ENCODE data around the gene FBH1. TPM values are rescaled to one million over a fixed set of nuclear protein-coding genes. Genes with fewer than 3 reads are reported as not detected.

The FBH1 gene
- polyA plus RNA-seq, 1 donor from 2014 or later: 41.1 TPM

DNA sequence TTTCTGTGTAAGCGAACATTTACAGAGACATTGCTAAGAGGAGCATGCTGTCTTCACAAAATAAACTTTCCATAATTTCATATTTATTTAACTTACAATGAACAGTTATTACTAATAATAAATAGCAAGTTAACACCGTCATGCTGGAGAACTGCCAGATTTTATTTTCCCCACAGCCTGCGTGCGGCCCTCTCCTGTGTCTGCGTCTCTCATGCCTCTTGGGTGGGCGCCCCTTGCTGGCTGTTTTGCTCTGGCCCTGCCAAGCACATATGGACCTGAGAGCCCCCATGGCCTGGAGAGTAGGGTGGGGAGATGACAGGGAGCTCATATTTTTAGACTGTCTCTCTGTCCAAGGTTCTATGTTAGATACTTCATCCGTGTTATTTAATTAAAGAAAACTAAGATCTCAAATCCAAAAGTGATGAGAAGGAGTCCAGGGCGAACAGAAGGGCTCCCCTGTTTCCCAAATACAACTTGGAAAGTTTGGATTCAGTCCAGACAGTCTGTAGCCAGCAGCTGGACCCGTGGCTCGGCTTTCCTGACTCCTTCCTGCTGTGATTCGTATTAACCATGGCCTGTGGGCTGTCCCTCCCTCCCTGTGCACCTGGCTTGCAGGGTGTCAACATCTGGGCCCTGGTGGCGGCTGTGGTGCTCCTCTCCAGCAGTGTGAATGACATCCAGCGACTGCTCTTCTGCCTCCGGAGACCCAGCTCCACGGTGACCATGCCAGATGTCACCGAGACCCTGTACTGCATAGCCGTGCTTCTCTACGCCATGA is 20.5 kb downstream of the FBH1 start:
- Histone ChIP-seq H3K4me2 (ENCODE audit: low read length) (no peak overlapping the region), H3K9ac (ENCODE audit: low read length) (no peak overlapping the region), H3K79me2 (replicated peaks; ENCODE audit: insufficient read depth, low read length) (no peaks in the 10 kb centered on the region), H2AFZ (ENCODE audit: low read depth, low read length) (no peak overlapping the region), H4K20me1 (ENCODE audit: insufficient read depth) (no peaks in the 10 kb centered on the region), H3K9me3 (ENCODE audit: low read length) (no peaks in the 10 kb centered on the region), H3K4me3 (ENCODE audit: low read length) (no peak overlapping the region), H3K9me2 (ENCODE audit: insufficient read depth, low read length) (no peaks in the 10 kb centered on the region), H3F3A (ENCODE audit: insufficient read depth, low read length, poor library complexity, severe bottlenecking) (no peaks in the 10 kb centered on the region), H3K27ac (ENCODE audit: low read length) (no peak overlapping the region), H3K27me3 (ENCODE audit: insufficient read depth, low read depth, low read length) (no peaks in the 10 kb centered on the region), H3K36me3 (ENCODE audit: insufficient read depth, low read length) (peaks cover 11% of the 10 kb centered on the region)
- TF ChIP-seq CTCF (IDR thresholded peaks at IDR 0.05; ENCODE audit: poor library complexity, severe bottlenecking) (no peak), MXI1 (conservative IDR thresholded peaks at IDR 0.05; ENCODE audit: poor library complexity, severe bottlenecking) (no peak)

DNA sequence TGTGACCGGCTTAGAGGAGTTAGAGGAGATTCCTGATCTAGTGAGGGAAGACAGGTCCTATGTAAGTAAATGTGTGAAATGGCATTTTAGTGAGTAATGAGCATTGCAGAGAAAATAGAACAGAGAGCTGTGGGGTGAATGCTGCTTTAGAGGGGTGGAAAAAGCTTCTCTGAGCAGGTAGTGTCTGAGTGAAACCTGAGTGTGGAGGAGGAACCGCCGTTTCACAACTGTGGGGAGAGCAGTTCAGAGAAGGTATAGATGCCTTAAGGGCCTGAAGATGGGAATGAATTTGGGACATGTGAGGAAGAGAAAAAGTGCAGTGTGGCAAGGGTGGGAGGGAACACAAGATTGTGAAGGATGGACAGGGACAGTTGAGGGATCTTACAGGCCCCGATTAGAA is 21.6 kb downstream of the FBH1 start:
- Histone ChIP-seq H3K27ac (ENCODE audit: low read length) (no peak overlapping the region), H3K79me2 (replicated peaks; ENCODE audit: insufficient read depth, low read length) (no peaks in the 10 kb centered on the region), H3K9ac (ENCODE audit: low read length) (no peak overlapping the region), H3K4me3 (ENCODE audit: low read length) (no peak overlapping the region), H3K9me3 (ENCODE audit: low read length) (no peaks in the 10 kb centered on the region), H3F3A (ENCODE audit: insufficient read depth, low read length, poor library complexity, severe bottlenecking) (no peaks in the 10 kb centered on the region), H2AFZ (ENCODE audit: low read depth, low read length) (no peak overlapping the region), H3K4me2 (ENCODE audit: low read length) (no peak overlapping the region), H4K20me1 (ENCODE audit: insufficient read depth) (no peaks in the 10 kb centered on the region), H3K9me2 (ENCODE audit: insufficient read depth, low read length) (no peaks in the 10 kb centered on the region), H3K27me3 (ENCODE audit: insufficient read depth, low read depth, low read length) (no peaks in the 10 kb centered on the region), H3K36me3 (ENCODE audit: insufficient read depth, low read length) (peaks cover 12% of the 10 kb centered on the region)
- TF ChIP-seq MXI1 (conservative IDR thresholded peaks at IDR 0.05; ENCODE audit: poor library complexity, severe bottlenecking) (no peak), EP300 (conservative IDR thresholded peaks at IDR 0.05; ENCODE audit: poor library complexity, severe bottlenecking) (no peak), TAF1 (IDR thresholded peaks at IDR 0.05; ENCODE audit: low read depth) (no peak), EZH2 (IDR thresholded peaks at IDR 0.05; ENCODE audit: borderline replicate concordance, insufficient read depth, low read length, poor library complexity, severe bottlenecking) (no peak), POLR2AphosphoS5 (IDR thresholded peaks at IDR 0.05) (no peak), RAD21 (conservative IDR thresholded peaks at IDR 0.05) (no peak), CTCF (IDR thresholded peaks at IDR 0.05; ENCODE audit: poor library complexity, severe bottlenecking) (no peak)

DNA sequence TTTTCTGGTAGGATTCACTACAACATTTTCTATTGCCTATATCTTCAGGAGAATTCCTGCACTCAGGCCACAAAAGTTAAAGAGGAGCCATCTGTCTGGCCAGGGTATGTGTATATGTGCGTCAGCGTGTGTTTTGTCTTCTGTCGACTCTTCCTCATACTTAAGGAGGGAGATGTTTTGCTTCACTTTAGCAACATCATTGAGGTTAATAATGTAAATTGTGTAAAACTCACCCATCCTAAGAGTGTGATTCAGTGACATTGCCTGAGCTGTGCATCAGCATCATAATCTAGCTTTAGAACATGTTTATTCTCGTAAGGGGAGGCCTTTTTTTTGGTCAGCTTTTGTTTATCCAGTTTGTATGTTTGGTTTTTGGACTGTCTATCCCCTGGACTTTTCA is 23.7 kb downstream of the FBH1 start:
- H3F3A ChIP-seq (ENCODE audit: insufficient read depth, low read length, poor library complexity, severe bottlenecking): no peaks in the 10 kb centered on the region
- H3K79me2 ChIP-seq (replicated peaks; ENCODE audit: insufficient read depth, low read length): no peaks in the 10 kb centered on the region
- H3K4me3 ChIP-seq (ENCODE audit: low read length): no peak overlapping the region
- H3K27me3 ChIP-seq (ENCODE audit: insufficient read depth, low read depth, low read length): no peaks in the 10 kb centered on the region
- H3K27ac ChIP-seq (ENCODE audit: low read length): no peak overlapping the region
- no peak overlapping the region for H3K4me2 ChIP-seq (ENCODE audit: low read length)
- no peak for TF ChIP-seq SMC3 (conservative IDR thresholded peaks at IDR 0.05; ENCODE audit: poor library complexity)
- TF ChIP-seq EZH2 (IDR thresholded peaks at IDR 0.05; ENCODE audit: borderline replicate concordance, insufficient read depth, low read length, poor library complexity, severe bottlenecking): no peak
- no peak for TF ChIP-seq CTCF (IDR thresholded peaks at IDR 0.05; ENCODE audit: poor library complexity, severe bottlenecking)
- no peak for TF ChIP-seq TAF1 (IDR thresholded peaks at IDR 0.05; ENCODE audit: low read depth)
- TF ChIP-seq POLR2AphosphoS5 (IDR thresholded peaks at IDR 0.05): no peak
- no peak for TF ChIP-seq MXI1 (conservative IDR thresholded peaks at IDR 0.05; ENCODE audit: poor library complexity, severe bottlenecking)
- TF ChIP-seq RAD21 (conservative IDR thresholded peaks at IDR 0.05): no peak
- TF ChIP-seq REST (IDR thresholded peaks at IDR 0.05; ENCODE audit: borderline replicate concordance): no peak
- TF ChIP-seq EP300 (conservative IDR thresholded peaks at IDR 0.05; ENCODE audit: poor library complexity, severe bottlenecking): no peak
- peaks cover 22% of the 10 kb centered on the region for H3K36me3 ChIP-seq (ENCODE audit: insufficient read depth, low read length)
- no peaks in the 10 kb centered on the region for H3K9me3 ChIP-seq (ENCODE audit: low read length)
- no peaks in the 10 kb centered on the region for H3K9me2 ChIP-seq (ENCODE audit: insufficient read depth, low read length)
- no peak overlapping the region for H3K9ac ChIP-seq (ENCODE audit: low read length)
- H2AFZ ChIP-seq (ENCODE audit: low read depth, low read length): no peak overlapping the region
- no peaks in the 10 kb centered on the region for H4K20me1 ChIP-seq (ENCODE audit: insufficient read depth)

Data from neural cell (in vitro differentiated cells).